ENCODE data around the gene LEUTX.

Gene LEUTX

GRCh38 chr19:39765091-39766076 lies 13.3 kb upstream of the LEUTX start:
- TF ChIP-seq, protein P1, sequence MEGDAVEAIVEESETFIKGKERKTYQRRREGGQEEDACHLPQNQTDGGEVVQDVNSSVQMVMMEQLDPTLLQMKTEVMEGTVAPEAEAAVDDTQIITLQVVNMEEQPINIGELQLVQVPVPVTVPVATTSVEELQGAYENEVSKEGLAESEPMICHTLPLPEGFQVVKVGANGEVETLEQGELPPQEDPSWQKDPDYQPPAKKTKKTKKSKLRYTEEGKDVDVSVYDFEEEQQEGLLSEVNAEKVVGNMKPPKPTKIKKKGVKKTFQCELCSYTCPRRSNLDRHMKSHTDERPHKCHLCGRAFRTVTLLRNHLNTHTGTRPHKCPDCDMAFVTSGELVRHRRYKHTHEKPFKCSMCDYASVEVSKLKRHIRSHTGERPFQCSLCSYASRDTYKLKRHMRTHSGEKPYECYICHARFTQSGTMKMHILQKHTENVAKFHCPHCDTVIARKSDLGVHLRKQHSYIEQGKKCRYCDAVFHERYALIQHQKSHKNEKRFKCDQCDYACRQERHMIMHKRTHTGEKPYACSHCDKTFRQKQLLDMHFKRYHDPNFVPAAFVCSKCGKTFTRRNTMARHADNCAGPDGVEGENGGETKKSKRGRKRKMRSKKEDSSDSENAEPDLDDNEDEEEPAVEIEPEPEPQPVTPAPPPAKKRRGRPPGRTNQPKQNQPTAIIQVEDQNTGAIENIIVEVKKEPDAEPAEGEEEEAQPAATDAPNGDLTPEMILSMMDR (IDR thresholded peaks at IDR 0.05; ENCODE audit: low read depth, low read length): peak; percentile 55
- Histone ChIP-seq H3K36me3 (no peaks in the 10 kb centered on the region), H3K27me3 (ENCODE audit: insufficient read depth, low read depth, severe bottlenecking) (peaks cover 19% of the 10 kb centered on the region), H3K4me3 (ENCODE audit: low read depth, low read length) (no peak overlapping the region), H3K27ac (no peak overlapping the region), H3K9me3 (ENCODE audit: severe bottlenecking) (peaks cover 9% of the 10 kb centered on the region)
- DNase-seq: peak; percentile 44

- no peaks in the 10 kb centered on the region for H3K36me3 ChIP-seq
- H3K27me3 ChIP-seq (ENCODE audit: insufficient read depth, low read depth, severe bottlenecking): peaks cover 2% of the 10 kb centered on the region
- DNase-seq: no peak
- H3K4me3 ChIP-seq (ENCODE audit: low read depth, low read length): no peak overlapping the region
- TF ChIP-seq, protein P1 (IDR thresholded peaks at IDR 0.05; ENCODE audit: low read depth, low read length): no peak
- H3K9me3 ChIP-seq (ENCODE audit: severe bottlenecking): peaks cover 9% of the 10 kb centered on the region
- no peak overlapping the region for H3K27ac ChIP-seq
Observed at GRCh38 chr19:39768334-39768733, 10.3 kb upstream of the LEUTX start.

- no peak for DNase-seq
- Histone ChIP-seq H3K9me3 (ENCODE audit: severe bottlenecking) (peaks cover 9% of the 10 kb centered on the region), H3K27me3 (ENCODE audit: insufficient read depth, low read depth, severe bottlenecking) (no peaks in the 10 kb centered on the region), H3K27ac (no peak overlapping the region), H3K36me3 (no peaks in the 10 kb centered on the region), H3K4me3 (ENCODE audit: low read depth, low read length) (no peak overlapping the region)
- TF ChIP-seq, protein P1 (IDR thresholded peaks at IDR 0.05; ENCODE audit: low read depth, low read length): no peak
Observed at GRCh38 chr19:39768786-39769185, 9.9 kb upstream of the LEUTX start.

DNA sequence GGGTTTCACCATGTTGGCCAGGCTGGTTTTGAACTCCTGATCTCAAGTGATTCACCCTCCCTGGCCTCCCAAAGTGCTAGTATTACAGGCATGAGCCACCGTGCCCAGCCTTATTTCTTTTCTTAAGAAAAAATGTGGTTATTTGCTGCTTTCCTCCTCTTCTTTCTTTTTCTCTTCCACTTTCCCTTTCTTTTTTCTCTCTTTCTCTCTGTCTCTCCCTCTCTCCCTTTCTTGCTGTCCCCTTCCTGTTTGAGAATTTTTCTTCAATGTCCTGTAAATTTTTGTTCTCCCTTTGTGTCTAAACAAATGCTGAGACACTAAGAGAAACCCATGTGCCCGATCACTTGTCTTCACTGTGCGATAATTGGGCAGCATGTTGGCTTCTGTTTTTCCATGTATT lies 2.2 kb downstream of the LEUTX start:
- Histone ChIP-seq H3K4me3 (ENCODE audit: low read depth, low read length) (no peak overlapping the region), H3K9me3 (ENCODE audit: severe bottlenecking) (peaks cover 7% of the 10 kb centered on the region), H3K27me3 (ENCODE audit: insufficient read depth, low read depth, severe bottlenecking) (peaks cover 72% of the 10 kb centered on the region), H3K27ac (no peak overlapping the region), H3K36me3 (no peaks in the 10 kb centered on the region)
- DNase-seq: no peak
- TF ChIP-seq, protein P1 (IDR thresholded peaks at IDR 0.05; ENCODE audit: low read depth, low read length): no peak

DNA sequence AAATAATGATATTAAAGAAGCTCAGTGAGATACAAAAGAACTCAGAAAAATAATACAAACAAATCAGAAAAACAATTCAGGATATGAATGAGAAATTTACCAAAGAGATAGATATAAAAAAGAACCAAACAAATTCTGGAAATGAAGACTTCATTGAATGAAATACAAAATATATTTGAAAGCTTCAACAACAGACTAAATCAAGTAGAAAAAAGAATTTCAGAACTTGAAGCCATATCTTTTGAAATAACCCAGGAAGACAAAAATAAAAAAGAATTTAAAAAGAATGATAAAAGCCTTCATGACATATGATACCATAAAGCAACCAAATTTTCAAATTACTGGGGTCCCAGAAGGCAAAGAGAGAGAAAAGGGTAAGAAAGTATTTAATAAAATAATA lies 9.6 kb downstream of the LEUTX start:
- no peak for DNase-seq
- peaks cover 26% of the 10 kb centered on the region for H3K27me3 ChIP-seq (ENCODE audit: insufficient read depth, low read depth, severe bottlenecking)
- H3K4me3 ChIP-seq (ENCODE audit: low read depth, low read length): no peak overlapping the region
- no peaks in the 10 kb centered on the region for H3K36me3 ChIP-seq
- peaks cover 18% of the 10 kb centered on the region for H3K9me3 ChIP-seq (ENCODE audit: severe bottlenecking)
- no peak overlapping the region for H3K27ac ChIP-seq
- TF ChIP-seq, protein P1 (IDR thresholded peaks at IDR 0.05; ENCODE audit: low read depth, low read length): no peak
